Measurements from ENCODE around the gene ZNF678. TPM values are rescaled to one million over a fixed set of nuclear protein-coding genes. Genes with fewer than 3 reads are reported as not detected.

ZNF678 gene
- total and polyA plus RNA-seq, 2 of the 4 experiments (the other 2 are of a cell fraction): 1.3 to 4.8 TPM

Small RNAs within 50 kb of the gene (microRNA-seq; reads per million reads assigned to microRNA genes)
- gene RNA5SP77 (ENCODE audit: insufficient read depth, insufficient read length): 14.5 reads per million, percentile 38 among the genes with 10 or more reads in this experiment

Small RNAs within 50 kb of the gene (small RNA-seq; reads per million reads assigned to genes)
- 0.21 to 38.0 (median 16.8) reads per million in 5 experiments for gene RNA5SP77

Other genes with a start within 250 kb of the ZNF678 start
- gene CDC42BPA, start 245.1 kb upstream of the ZNF678 start, total RNA-seq (2012; rRNA removed): 27.8 and 36.4 TPM in 2 replicates
- gene CDC42BPA, start 245.1 kb upstream of the ZNF678 start, polyA plus RNA-seq (2012; rRNA removed): 7.7 and 9.4 TPM in 2 replicates
- gene JMJD4, start 171.7 kb downstream of the ZNF678 start, total RNA-seq (2012; rRNA removed): 26.7 and 28.5 TPM in 2 replicates
- gene JMJD4, start 171.7 kb downstream of the ZNF678 start, polyA plus RNA-seq (2012; rRNA removed): 23.5 and 24.6 TPM in 2 replicates
- 65.3 and 72.9 TPM in 2 replicates for gene SNAP47, start 171.9 kb downstream of the ZNF678 start, total RNA-seq (2012; rRNA removed)
- 39.4 and 39.5 TPM in 2 replicates for gene SNAP47, start 171.9 kb downstream of the ZNF678 start, polyA plus RNA-seq (2012; rRNA removed)